NCI-H2107 treated with DMSO at 0.1 percent for 48 hours (cell line): Measurements from ENCODE around the gene ERCC6.

ENCODE experiments used
- DNase-seq: peaks from one replicate; lab custom pipeline; 2025; ENCODE audit not compliant: unreplicated experiment; lab: John Stamatoyannopoulos, UW

The ERCC6 gene

DNA sequence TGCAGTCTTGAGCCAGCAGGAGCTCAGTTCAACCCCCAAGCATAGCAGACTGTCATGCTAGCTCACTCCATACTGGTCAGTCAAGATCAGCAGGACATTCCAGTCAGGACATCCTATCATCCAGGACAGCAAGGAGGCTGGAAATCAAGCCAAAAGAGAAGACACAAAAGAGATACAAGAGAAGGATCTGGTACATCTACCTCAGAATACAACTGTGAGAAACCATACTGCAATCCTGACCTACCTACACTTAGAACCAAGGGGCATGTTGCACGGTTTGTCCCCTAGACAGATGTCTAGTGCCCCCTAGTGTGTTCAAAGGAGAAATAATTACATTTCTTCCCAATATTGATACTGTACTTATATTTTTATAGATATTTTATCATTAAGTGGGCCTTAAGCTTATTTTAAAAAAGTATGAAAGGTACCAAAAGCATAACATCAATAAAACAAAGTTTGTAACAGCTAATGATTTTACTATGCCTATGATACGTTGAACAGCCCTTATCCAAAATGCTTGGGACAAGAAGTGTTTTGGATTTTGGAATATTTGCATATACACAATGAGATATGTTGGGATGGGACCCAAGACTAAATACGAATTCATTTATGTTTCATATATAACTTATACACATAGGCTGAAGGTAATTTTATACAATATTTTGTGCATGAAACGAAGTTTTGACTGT, 26.7 kb downstream of the ERCC6 start:
- DNase-seq, result peak; percentile 12

DNA sequence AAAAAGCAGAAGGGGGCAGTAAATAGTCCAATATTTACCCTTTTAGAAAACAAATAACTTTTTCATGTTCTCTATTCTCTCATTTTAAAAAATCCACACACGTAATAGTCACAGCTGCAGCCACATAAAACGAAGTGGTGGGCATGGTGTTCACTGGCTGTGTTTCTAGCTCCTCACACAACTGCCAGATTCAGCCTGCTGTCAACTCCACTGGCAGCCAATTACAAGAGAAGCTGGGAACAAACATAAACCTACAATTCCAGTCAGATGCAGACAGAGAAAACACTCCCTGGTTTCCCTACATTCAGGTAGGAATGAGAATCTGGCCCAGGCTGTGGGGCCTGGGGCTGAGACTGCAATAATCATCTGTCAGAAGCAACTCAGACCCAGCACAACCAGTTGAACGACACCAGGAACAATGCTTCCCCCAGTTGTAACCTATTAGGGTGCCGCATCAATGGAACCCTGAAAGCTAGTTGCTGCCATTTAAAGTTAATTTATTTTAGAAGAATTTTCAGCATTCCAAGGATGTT, 29.1 kb downstream of the ERCC6 start:
- no peak for DNase-seq

DNA sequence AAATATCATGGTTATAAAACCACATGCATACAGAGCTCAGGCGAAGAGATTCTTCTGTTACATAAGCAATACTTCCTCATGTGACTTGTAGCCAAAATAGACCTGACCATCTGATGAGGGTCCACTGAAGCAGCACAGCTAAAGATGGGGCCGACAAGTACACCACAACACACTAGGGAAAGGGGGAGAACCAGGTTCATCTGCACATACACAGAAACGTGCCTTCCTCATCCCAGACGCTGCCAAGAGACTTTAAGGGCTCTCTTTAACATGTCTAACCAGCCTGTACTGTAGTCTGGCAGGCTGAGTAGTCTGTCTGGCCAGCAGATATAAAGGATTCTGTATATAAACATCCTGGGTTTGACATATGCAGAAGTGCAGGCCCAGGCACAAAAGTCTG, 30.3 kb downstream of the ERCC6 start:
- DNase-seq, result no peak

DNA sequence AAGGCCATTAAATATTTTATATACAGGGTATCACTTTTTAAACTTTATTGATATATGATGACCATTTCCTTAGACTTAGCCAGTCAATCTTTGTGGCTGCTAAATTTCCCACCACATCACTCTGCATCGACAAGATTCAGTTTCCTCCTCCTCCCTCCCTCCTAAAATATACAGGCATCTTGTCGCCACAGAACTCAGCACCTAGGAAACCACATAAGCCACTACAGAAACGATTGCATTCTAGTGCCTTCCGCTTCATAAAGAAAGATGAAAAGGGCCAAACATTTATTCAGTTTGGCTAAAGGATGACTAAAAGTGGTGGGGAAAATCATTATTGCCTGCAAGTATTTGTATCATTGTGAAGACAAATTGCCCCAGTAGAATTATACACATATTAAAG, 30.7 kb downstream of the ERCC6 start:
- no peak for DNase-seq

DNA sequence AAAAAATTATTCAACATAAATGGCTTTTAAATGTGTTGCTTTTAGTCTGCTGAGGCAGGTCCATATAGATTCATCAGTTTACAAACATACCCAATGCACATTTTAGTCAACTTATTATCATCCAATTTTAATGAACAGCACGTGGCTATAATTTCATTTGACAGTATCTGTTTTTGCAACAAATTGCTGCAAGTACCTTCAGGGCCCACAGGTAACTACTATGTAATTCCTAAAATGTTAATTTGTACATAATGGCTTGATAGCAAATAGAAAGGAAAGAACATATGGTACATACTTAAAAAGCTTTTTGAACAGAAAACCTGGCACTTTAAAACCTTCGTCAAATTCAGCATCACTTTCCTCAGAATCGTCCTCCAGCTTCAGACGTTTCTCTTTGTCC, 33.3 kb downstream of the ERCC6 start:
- no peak for DNase-seq

DNA sequence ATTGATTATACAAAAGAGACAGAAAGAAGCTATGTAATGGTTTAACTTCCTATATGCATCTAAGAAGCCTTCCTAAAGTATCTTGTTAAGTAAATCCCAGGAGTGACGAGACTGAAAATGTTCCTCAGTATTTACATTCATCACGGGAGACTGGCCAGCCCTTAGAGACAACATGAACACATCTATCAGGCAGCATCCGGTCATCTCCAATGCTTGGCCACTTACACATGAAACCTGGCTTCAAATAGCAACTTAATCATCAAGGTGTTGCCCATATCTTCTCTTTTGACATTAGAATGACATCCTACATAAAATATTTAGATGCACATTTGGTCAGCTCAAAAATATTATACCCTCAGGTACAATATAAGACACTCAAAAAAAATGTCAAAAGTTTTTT, 33.8 kb downstream of the ERCC6 start:
- no peak for DNase-seq

DNA sequence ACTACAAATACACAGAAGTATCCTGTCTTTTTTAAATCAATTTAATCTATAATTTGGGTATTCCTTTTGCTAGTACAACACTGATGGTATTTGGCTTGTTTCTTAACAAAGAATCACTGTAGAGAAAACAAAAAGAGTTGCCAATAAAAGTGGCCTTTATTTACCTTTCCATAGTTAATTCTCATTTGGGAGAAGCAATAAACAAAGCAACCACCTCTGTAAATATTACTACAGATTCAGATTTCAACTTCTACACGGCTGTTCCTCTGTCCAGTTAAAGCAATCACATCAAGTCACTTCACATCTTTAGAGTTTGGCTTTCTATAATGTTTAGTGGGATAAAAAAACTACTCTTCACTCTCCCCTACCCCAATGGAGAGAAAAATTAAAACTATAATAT, 34.4 kb downstream of the ERCC6 start:
- no peak for DNase-seq

DNA sequence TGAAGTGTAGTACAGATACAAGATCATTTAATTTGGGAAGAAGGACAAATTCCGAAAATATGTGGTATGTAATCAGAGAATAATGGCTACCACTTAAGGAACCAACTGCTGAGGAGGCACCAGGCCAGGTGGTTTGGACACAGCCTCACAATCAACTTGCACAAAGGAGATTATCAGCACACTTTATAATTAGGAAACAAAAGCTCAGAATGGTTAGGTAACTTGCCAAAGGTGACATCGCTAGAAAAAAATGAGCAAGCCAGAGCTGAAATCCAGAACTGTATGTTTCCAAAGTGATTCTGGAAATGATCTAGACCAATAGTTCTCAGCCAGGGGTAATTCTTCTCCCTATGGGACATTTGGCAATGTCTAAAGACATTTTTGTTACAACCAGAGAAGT, 36.6 kb downstream of the ERCC6 start:
- DNase-seq, result no peak

DNA sequence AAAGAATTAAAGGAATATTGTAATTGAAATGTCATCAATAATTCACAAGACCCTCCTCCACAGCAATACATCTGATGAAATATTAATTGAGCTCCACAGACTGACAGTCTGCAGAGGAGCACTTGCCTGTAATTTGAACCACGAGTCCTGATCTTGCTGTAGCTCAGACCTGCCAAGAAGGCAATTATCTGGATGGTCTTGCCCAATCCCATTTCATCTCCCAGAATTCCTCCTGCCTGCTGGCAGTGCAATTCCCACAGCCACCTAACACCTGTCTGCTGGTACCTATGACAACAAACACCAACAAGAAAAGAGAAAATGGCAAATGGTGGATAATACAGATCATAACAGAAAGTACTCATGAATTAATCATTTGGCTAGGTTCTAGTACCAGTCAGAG, 38.5 kb downstream of the ERCC6 start:
- DNase-seq, result peak; percentile 84

DNA sequence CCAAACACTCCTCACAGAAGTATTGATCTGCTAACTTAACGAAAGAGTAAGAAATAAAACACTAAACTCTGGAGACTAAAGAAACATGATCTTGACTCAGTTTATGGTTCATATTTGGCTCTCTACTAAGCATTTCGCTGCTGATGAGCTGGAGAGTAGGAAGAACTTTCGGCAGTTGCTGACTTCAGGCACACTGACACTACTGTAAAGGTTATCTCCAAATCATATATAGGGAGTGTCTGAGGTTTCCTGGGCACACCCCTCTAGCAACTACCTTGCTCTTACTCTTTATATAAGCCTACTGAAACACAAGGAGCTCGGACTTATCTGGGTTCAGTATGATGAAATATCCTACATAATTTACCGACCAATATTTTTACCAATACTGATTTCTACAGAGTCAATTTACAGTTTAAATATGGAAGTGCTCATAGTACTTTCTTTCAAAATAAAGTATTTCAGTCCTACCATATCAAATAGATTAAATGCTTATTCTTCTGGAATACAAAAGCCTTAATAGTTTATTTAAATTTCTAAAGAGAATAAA, 39.5 kb downstream of the ERCC6 start:
- DNase-seq, result no peak

DNA sequence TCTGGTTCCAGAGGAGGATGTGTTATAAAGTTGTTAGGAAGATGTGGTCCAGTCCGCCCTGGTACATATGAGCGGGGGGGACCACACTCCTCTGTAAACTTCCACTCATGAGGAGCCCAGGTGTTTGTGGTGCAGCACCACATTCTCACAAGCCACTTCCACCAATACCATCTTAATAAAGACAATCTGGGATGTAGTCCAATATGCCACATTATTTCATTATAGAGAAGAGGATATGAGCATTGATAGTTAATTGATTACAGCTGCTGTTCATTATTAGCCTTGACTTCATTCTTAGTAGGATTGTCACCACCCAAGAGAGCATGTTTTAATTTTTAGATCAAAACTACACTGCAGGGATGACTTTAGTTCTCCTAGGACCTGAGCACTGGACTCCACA, 40.5 kb downstream of the ERCC6 start:
- DNase-seq, result no peak

DNA sequence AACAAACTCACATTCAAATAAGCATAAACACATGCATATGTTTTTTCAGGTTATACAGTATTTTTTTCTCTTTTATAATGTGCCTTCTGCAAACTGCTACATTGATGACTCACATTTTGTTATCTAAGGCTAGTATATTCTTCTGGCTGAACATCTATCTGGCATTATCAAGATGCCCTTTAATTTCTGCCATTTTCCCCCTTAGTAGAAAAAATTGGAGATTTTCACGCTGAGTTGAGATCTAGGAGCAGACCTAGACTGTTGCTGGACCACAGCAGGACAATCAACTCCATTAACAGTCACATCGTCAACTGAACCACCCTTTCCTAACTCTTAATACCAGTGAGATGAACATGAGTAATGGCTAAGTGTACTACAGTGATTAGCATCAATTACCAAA, 41.6 kb downstream of the ERCC6 start:
- no peak for DNase-seq

DNA sequence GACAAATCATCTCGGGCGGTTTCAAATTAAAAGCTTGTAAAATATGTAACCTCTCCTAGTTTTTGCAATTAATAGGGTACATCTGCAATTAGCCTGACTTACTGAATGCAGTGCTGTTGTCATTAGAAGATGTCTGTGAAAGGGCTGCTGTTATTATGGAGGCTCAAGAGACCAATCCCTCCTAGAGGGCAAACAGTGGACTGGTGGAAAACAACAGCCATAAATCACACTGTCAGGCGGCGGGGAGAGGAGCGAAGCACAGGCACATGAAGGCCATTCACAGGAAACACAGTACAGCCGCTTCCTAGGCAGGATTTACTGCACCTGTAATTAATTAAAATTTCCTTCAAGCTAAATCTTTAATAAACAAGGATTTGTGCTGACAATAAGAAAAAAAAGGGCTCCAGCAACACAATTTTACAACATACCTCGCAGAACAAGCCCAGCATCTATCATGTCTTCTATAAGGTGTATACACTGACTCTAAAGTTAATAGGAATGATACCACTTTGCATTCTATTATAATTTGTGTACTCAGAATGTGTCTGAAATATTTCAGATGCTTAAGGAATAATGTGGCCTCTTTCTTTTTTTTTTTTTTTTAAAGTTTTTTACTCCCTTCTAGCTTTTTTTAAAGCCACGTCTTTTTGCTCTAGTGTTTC, 50.7 kb downstream of the ERCC6 start:
- DNase-seq, result no peak

DNA sequence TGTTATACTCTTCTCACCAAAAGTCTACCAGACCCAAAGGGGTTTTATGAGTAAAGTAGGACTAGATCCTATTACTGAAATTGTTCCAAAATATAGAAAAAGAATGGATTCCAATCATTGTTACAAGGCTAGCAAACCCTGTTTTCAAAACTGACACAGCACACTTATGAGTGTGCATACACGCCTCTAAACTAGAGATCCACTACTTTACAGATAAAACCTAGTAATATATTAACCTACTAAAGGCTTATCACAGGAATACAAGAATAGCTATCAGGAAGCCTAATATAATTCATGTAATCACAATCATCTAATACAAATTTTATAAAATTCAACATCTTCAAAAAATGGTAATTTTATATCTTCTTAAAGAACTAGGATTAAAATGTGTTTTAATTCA, 52.2 kb downstream of the ERCC6 start:
- no peak for DNase-seq

DNA sequence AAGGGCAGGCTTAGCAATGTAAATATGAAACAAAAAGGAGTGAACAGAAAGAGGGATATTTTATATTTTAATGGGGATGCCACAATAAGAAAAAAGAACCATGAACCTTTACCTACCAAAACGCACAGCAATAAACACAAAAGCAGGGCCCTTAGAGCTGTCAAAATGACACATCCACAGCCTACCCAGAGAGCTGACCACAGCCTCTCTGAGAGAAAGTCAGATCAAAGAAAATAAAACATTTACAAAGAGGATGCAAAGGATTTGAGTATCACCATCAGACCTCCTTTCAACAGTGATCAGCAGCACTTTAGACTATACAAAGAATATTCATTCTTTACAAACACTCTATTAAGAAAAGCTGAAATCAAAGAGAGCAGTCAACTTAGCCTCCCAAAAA, 52.9 kb downstream of the ERCC6 start:
- DNase-seq, result no peak

DNA sequence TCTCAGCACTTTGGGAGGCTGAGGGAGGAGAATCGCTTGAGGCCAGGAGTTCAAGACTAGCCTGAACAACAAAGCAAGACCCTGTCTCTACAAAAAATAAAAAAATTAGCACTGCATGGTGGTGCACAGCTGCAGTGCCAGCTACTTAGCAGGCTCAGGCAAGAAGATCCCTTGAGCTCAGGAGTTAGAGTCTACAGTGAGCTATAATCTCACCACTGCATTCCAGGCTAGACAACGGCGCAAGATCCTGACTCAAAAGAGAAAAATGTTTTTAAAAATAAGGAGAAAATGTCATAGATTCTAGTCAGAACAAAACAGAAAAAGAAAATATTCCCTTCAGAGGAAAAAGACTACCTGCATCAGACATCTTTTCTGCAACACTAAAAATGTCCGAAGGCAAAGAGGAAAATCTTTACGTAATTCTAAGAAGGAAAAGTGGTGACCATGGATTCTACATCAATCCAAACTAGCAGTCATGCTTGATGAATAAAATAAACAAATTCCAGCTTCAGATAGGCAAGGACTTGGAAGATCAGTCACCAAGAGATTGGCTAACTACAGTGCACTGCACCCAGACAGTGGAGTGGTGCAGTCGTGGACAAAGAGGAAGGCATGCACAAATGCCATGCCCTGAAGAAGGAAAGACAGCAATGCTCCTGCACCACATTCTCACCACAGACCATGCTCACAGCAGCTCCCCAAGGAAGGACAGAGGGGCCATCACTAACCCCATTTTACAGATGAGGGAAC, 54.3 kb downstream of the ERCC6 start:
- no peak for DNase-seq

DNA sequence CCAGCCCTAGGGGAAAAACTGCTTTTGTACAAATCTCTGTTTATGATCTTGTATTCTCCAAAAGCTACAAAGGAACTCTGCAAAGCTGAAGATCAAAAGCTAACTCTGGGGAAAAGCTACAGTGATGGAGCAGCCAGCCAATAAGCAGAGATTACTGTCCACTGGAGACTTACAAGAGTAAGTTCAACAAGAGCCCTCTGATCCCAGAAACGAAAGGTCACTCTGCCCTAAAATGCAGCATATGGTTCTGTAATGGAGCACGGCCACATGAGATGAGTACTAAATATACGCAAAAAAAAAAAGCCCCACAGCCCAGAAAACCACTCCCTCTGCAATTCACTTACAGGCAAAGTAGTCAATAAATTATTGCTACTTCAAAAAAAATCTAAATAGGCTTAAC, 60.1 kb downstream of the ERCC6 start:
- DNase-seq, result no peak

DNA sequence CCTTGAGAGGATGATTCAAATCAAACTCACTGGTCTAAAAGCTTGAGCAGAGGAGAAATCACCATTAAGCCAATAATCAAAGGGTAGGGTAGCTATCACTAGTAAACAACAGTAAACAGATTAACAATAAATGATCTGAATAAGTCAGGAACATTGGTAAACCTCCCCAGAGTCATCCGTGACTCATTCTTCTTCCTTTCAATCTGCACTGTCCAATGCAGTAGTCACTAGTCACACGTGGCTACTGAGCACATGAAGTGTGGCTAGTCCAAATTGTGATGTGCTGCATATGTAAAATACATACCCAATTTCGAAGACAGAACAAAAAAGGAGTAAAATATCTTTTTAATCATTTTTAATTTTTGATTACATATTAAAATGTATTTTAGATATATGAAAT, 64.0 kb downstream of the ERCC6 start:
- no peak for DNase-seq

DNA sequence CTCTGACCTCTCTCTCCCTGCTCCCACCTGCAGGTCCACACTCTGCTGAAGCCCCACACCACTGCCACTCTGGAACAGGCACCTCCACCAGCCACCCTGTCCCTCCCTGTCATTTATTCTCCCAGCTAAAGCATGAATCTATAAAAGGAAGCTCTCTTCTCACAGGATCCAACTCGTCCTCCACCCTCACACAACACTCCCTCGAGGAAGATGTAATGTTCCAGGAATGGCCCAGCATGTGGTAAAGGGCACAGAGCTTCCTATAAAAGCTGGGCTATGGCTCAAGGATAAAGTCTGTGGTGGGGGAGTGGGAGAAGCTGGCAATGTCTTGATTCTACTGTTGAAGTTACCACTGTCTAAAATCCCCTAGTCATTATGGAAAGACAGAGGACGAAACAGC, 67.4 kb downstream of the ERCC6 start:
- no peak for DNase-seq

DNA sequence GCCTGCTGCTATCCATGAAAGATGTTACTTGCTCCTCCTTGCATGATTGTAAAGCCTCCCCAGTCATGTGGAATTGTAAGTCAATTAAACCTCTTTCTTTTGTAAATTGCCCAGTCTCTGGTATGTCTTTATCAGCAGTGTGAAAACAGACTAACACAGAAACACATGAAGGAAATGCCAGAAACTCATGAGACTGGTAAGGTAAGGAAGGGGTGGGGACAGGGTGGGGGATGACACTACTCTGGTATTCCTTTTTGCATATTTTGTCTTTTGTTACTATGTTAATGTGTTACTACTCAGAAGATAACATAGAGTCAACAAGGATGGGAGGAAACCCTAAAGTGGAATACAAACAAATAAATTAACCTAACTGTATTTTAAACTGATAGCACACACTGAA, 73.2 kb downstream of the ERCC6 start:
- DNase-seq, result no peak
